Hindlimb muscle (tissue), 1 donor: ENCODE measurements around the gene EIF4A3. TPM values are rescaled to one million over a fixed set of nuclear protein-coding genes. Genes with fewer than 3 reads are reported as not detected.

Experiments used
- DNase-seq: peaks from one replicate; pipeline ENCODE4 v3.0.0-alpha.2; 2013
- polyA plus RNA-seq: library from polyadenylated mRNA; unstranded; fragments of 120-200 nt; gene quantifications from one replicate; pipeline ENCODE4 v1.2.1, GENCODE V29; 2013; ENCODE audit not compliant: insufficient read length

Gene EIF4A3
- polyA plus RNA-seq, 1 donor, result 75.8 TPM

GRCh38 chr17:80111702-80112470, 35.0 kb downstream of the EIF4A3 start:
- no peak for DNase-seq

GRCh38 chr17:80110927-80111701, 35.8 kb downstream of the EIF4A3 start:
- no peak for DNase-seq

DNA sequence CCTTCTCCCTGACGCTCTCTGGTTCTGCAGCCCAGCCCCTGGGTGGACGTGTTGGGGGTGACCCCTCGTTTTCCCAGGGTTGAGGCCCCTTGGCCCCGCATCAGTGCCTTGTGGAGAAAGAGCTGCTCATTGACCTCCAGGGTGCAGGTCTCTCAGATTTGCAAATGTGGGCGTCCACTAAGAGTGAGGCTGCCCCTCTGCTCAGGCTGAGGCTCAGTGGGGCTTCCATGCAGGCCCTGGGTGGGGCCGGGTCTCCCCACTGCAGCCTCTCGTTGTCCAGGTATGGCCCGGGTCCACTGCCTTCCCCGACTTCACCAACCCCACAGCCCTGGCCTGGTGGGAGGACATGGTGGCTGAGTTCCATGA, 36.5 kb downstream of the EIF4A3 start:
- DNase-seq, result no peak

DNA sequence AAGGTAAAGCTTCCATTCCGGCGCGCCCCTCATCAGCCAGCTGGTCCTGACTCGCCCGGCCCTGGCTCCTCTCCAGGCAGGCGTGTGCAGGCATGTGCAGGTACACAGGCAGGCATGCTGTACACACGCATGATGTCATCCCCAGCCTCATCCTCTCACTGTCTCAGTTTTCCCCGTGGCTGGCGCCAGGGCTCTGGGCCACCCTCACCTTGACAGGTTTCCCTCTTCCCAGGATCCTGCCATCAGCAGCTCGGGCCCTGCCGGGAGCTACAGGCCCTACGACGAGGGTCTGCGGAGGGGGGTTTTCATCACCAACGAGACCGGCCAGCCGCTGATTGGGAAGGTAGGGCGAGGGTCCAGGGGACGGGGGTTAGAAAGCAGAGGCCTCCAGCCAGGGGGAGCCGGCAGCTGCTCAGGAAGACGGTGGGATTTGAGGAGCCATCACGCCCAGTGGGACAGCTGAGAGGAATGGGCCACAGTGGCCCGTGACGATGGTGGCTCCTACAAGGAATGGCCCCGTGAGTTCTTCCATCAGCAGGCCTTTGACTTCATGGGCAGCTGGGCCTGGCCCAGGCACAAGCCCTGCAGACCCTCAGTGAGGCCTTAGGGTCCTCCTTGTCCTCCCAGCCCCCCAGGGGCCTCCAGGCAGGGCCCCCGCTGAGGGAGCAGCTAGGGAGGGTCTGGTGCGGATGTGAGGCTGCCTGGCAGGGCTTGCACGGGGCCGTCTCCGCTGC, 37.0 kb downstream of the EIF4A3 start:
- DNase-seq, result no peak

GRCh38 chr17:80109066-80109660, 37.8 kb downstream of the EIF4A3 start:
- DNase-seq, result no peak

DNA sequence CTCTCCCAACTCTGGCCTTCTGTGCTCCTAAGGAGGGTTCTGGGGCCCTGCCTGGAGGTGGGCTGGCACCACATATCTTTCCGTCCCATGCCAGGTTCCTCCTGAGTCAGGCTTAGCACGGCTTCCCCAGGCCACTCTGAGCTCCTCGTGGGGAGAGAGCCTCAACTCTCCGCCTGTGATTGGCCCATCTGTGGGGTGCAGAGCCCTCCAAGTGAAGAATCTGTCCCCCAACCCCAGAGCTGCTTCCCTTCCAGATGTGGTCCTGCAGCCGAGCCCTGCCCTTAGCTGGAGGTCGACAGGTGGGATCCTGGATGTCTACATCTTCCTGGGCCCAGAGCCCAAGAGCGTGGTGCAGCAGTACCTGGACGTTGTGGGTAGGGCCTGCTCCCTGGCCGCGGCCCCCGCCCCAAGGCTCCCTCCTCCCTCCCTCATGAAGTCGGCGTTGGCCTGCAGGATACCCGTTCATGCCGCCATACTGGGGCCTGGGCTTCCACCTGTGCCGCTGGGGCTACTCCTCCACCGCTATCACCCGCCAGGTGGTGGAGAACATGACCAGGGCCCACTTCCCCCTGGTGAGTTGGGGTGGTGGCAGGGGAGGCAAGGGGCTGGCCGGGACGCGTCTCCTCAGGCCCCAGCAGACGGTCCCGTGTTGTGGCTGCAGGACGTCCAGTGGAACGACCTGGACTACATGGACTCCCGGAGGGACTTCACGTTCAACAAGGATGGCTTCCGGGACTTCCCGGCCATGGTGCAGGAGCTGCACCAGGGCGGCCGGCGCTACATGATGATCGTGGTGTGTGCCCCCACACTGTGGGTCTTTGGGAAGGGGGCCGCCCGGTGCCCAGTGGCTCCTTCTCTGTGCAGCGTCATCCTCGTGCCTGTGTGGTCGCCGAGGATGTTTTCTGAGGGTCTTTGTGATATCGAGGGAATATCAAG, 38.6 kb downstream of the EIF4A3 start:
- no peak for DNase-seq

DNA sequence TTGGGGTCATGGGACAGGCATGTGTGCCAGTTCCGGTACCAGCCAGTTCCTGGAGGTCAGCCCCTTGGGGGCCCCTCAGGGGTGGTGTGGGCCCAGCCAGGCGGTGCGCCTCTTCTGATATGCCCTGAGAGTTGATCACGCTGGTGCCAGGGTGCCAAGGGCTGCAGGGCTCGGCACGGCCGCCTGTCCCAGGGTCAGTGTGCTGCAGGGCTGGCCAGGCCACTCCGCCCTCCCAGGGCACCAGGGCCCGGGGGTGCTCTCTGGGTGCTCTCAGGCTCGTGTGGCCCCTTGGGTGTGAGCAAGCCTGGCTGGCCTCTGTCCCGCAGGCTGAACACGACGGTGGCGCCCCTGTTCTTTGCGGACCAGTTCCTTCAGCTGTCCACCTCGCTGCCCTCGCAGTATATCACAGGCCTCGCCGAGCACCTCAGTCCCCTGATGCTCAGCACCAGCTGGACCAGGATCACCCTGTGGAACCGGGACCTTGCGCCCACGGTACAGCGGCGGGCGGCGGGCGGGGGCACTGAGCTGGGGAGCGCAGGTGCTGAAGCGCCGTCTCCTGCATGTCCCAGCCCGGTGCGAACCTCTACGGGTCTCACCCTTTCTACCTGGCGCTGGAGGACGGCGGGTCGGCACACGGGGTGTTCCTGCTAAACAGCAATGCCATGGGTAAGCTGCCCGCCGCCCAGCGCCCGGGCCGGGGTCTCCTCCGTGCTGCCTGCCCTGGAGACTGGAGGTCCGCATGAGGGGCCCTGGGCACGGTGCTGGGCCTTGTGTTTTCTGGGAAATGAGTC, 39.5 kb downstream of the EIF4A3 start:
- no peak for DNase-seq

DNA sequence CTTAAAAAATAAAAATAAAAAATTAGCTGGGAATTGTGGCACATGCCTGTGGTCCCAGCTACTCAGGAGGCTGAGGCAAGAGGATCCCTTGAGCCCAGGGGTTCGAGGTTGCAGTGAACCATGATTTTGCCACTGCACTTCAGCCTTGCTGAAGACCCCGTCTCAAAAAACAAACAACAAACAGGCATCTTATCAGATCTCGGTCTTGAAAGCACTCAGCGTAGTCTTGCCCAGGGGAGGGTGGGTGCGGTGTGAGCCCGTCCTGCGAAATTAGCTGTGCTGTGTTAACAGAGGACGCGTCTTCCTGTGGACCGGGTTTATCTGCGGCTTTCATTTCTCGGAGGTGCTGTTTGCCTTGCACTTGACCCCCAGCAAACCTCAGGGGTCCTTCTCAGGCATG, 40.2 kb downstream of the EIF4A3 start:
- DNase-seq, result no peak

GRCh38 chr17:80106176-80106575, 40.8 kb downstream of the EIF4A3 start:
- no peak for DNase-seq

DNA sequence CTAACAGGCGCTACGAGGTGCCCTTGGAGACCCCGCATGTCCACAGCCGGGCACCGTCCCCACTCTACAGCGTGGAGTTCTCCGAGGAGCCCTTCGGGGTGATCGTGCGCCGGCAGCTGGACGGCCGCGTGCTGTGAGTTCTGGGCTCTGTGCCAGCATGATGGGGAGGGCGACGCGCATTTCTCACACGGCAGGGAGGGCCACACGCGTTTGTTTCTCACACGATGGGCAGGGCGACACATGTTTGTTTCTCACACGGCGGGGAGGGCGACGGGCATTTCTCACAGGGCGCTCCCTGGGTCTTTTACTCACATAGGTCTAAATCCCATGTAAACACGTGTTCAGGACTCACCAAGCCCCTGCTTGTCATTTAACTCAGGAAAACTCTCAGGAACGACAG, 41.2 kb downstream of the EIF4A3 start:
- DNase-seq, result no peak

DNA sequence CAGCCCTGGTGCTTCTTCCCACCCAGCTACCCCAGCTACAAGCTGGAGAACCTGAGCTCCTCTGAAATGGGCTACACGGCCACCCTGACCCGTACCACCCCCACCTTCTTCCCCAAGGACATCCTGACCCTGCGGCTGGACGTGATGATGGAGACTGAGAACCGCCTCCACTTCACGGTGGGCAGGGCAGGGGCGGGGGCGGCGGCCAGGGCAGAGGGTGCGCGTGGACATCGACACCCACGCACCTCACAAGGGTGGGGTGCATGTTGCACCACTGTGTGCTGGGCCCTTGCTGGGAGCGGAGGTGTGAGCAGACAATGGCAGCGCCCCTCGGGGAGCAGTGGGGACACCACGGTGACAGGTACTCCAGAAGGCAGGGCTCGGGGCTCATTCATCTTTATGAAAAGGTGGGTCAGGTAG, 42.0 kb downstream of the EIF4A3 start:
- no peak for DNase-seq

DNA sequence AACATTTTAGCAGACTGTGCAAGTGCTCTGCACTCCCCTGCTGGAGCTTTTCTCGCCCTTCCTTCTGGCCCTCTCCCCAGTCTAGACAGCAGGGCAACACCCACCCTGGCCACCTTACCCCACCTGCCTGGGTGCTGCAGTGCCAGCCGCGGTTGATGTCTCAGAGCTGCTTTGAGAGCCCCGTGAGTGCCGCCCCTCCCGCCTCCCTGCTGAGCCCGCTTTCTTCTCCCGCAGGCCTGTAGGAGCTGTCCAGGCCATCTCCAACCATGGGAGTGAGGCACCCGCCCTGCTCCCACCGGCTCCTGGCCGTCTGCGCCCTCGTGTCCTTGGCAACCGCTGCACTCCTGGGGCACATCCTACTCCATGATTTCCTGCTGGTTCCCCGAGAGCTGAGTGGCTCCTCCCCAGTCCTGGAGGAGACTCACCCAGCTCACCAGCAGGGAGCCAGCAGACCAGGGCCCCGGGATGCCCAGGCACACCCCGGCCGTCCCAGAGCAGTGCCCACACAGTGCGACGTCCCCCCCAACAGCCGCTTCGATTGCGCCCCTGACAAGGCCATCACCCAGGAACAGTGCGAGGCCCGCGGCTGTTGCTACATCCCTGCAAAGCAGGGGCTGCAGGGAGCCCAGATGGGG, 42.5 kb downstream of the EIF4A3 start:
- no peak for DNase-seq

DNA sequence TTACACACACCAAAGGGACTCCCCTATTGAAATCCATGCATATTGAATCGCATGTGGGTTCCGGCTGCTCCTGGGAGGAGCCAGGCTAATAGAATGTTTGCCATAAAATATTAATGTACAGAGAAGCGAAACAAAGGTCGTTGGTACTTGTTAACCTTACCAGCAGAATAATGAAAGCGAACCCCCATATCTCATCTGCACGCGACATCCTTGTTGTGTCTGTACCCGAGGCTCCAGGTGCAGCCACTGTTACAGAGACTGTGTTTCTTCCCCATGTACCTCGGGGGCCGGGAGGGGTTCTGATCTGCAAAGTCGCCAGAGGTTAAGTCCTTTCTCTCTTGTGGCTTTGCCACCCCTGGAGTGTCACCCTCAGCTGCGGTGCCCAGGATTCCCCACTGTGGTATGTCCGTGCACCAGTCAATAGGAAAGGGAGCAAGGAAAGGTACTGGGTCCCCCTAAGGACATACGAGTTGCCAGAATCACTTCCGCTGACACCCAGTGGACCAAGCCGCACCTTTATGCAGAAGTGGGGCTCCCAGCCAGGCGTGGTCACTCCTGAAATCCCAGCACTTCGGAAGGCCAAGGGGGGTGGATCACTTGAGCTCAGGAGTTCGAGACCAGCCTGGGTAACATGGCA, 43.4 kb downstream of the EIF4A3 start:
- no peak for DNase-seq

DNA sequence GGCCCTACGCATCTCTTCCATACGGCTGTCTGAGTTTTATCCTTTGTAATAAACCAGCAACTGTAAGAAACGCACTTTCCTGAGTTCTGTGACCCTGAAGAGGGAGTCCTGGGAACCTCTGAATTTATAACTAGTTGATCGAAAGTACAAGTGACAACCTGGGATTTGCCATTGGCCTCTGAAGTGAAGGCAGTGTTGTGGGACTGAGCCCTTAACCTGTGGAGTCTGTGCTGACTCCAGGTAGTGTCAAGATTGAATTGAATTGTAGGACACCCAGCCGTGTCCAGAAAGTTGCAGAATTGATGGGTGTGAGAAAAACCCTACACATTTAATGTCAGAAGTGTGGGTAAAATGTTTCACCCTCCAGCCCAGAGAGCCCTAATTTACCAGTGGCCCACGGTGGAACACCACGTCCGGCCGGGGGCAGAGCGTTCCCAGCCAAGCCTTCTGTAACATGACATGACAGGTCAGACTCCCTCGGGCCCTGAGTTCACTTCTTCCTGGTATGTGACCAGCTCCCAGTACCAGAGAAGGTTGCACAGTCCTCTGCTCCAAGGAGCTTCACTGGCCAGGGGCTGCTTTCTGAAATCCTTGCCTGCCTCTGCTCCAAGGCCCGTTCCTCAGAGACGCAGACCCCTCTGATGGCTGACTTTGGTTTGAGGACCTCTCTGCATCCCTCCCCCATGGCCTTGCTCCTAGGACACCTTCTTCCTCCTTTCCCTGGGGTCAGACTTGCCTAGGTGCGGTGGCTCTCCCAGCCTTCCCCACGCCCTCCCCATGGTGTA, 44.1 kb downstream of the EIF4A3 start:
- DNase-seq, result no peak

GRCh38 chr17:80101946-80102663, 44.8 kb downstream of the EIF4A3 start:
- no peak for DNase-seq

DNA sequence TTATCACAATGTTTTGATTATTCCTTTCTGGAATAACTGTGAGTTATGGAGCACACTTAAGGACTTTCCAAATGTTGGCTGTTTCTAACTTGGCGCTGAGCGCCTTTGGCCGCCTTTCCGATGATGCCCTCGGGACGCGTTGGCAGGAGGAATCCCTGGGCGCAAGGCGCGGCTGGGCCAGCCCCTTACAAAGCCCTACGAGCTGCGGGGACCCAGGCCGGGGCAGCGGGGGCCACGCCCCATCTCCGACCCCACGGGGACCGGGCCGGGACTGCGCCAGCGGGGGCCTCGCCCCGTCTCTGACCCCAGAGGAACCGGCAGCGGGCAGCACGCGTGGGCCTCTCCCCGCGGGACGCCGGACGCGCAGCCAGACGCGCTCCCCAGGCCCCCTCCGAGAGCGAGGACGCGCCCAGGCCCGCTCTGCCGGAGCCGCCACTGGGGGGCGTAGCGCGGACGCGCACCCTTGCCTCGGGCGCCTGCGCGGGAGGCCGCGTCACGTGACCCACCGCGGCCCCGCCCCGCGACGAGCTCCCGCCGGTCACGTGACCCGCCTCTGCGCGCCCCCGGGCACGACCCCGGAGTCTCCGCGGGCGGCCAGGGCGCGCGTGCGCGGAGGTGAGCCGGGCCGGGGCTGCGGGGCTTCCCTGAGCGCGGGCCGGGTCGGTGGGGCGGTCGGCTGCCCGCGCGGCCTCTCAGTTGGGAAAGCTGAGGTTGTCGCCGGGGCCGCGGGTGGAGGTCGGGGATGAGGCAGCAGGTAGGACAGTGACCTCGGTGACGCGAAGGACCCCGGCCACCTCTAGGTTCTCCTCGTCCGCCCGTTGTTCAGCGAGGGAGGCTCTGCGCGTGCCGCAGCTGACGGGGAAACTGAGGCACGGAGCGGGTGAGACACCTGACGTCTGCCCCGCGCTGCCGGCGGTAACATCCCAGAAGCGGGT, 45.6 kb downstream of the EIF4A3 start, which contains the start of gene GAA:
Gene GAA (plus strand): TSS at position 571 of the 935 bp plus-strand sequence. CDS start 3,006 bp downstream, outside the sequence.
- DNase-seq, result peak; percentile 94

GRCh38 chr17:80100035-80100323, 46.9 kb downstream of the EIF4A3 start:
- no peak for DNase-seq
